Ecto neural progenitor cell (in vitro differentiated cells): ENCODE measurements around the gene ANLN.
"Not testable (repeated sequence)": the region's sequence is repeated elsewhere in the genome, so short reads cannot be mapped to it uniquely, and the experiment has no call there.

Source experiments
- DNase-seq: peaks from one replicate; pipeline ENCODE4 v3.0.0-alpha.2; 2018; ENCODE audit warnings: low spot score

The ANLN gene

GRCh38 chr7:36409180-36409579 lies 19.5 kb downstream of the ANLN start:
- no peak for DNase-seq

- no peak for DNase-seq
Observed at GRCh38 chr7:36415144-36415543, 25.5 kb downstream of the ANLN start.

DNA sequence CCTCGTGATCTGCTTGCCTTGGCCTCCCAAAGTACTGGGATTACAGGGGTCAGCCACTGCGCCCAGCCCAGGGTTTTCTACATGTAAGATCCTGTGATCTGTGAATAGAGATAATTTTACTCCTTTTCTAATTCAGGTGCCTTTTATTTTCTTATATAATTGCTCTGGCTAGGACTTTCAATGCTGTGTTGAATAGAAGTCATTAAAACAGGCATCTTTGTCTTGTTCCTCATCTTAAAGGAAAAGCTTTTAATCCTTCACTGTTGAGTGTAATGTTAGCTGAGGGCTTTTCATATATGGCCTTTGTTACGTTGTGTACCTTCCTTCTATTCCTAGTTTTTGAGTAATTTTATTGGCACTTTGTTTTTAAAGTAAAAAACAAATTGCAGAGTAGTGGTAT lies 26.6 kb downstream of the ANLN start:
- no peak for DNase-seq

DNA sequence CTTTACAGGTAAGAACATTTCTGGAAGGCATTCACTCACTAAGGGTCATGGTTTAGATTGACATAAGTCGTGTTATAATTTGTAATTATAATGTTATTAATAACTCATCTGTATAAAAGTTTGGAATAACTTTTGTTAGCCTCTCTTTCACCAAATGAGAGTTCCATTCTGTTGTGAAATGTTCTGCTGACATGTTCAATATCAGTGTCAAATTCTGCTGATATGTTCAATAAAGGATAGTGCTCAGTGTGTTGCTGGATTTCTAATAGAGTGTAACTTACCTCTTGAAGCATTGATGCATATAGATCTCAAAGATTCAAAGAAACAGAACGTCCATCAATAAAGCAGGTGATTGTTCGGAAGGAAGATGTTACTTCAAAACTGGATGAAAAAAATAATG lies 30.6 kb downstream of the ANLN start:
- no peak for DNase-seq

DNA sequence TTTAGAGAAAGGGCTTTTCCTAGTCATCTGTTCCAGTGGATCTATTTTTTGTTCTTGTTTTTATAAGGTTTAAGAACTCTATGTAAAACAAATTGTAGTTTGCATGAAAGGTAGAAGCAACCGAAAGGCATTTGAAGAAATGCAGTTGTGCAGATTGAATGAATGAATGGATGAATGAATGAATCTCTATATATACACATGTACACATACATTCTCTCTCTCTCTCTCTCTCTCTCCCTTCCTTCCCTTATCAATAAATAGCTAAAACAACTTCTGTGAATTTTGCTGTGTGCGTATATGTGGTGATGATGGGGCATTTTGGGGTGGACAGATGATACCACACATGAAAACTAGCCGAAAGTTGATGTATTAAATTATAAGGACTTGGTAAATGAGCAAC lies 32.4 kb downstream of the ANLN start:
- no peak for DNase-seq

DNA sequence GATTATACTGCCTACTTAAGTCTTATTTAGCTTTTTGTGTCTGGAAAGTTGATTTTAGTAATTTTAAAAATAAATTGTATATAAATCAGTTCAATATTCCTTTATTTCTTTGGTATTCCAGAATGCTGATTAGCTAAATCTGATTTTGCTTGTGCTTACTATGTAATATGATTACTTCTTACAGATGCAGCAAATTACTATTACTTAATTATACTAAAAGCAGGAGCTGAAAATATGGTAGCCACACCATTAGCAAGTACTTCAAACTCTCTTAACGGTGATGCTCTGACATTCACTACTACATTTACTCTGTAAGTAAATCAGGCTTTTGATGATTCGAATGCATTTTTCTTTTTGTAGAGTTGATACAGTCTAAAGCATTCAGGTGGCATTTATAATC lies 34.0 kb downstream of the ANLN start:
- DNase-seq: no peak

DNA sequence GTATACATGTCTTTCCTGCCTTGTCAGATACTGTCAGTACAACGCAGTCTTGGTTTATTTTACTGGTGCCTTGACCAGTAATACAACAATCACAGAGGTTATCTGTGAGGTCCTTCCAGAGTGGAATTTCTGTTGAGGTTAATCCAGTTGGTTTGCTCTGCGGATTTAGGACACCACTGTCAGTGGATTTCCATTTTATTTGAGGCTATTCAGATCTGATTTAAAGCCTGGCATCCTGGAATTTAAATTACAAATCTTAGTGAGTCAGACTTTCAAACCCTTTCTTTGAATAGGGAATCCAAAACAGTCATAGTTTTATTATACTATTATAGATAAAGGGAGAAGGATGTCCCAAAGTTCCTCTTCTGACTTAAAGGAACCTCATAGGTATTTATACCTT lies 40.5 kb downstream of the ANLN start:
- no peak for DNase-seq

- DNase-seq: no peak
Observed at GRCh38 chr7:36430881-36431280, 41.2 kb downstream of the ANLN start.

DNA sequence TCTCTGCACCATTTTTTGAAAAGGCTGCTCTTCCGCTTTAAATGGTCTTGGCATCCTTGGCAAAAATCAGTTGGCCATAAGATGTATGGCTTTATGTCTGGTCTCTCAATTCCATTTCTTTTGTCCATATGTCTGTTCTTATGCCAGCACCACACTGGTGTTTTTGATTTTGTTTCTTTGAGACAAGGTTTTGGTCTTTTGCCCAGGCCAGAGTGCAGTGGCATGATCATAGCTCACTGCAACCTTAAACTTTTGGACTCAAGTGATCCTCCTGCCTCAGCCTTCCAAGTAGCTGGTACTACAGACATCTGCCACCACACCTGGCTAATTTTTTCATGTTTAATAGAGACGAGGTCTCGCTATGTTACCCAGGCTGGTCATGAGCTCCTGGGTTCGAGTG lies 48.5 kb downstream of the ANLN start:
- no peak for DNase-seq

- no peak for DNase-seq
Observed at GRCh38 chr7:36439624-36440023, 50.0 kb downstream of the ANLN start.

- DNase-seq: no peak
Observed at GRCh38 chr7:36440880-36441279, 51.2 kb downstream of the ANLN start.

- DNase-seq: no peak
Observed at GRCh38 chr7:36441344-36442022, 51.8 kb downstream of the ANLN start.

GRCh38 chr7:36448781-36449379 lies 59.2 kb downstream of the ANLN start:
- DNase-seq: no peak

DNA sequence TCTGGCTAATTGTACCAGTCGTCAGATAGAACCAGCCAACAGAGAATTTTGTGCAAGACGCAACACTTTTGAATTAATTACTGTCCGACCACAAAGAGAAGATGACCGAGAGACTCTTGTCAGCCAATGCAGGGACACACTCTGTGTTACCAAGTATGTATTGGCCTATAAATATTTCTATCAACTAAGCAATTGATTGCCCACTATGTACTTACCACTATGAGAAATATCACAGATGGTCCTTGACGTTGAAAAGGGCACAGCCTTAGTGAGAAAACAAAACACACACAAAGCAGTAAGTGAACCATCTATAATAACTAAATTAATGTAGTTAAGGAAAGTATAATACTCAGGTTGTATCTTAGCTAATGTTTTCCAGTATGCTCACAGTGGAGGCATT lies 60.0 kb downstream of the ANLN start:
- DNase-seq: no peak

GRCh38 chr7:36453769-36454168 lies 64.1 kb downstream of the ANLN start:
- no peak for DNase-seq

DNA sequence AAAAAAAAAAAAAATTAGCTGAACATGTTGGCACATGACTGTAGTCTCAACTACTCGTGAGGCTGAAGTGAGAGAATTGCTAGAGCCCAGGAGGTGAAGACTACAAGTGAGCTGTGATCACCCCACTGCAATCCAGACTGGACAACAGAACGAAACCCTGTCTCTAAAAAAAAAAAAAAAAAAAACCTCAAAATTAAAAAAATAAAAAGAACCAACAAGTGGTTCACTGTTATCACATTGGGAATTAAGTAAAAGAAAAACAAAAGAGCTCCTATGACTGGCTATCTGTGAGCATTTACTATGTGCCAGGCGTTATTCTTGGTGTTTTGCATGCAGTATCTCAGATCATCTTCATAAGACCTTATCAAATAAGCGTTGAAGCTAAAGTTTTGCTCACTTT lies 66.0 kb downstream of the ANLN start:
- DNase-seq: no peak

DNA sequence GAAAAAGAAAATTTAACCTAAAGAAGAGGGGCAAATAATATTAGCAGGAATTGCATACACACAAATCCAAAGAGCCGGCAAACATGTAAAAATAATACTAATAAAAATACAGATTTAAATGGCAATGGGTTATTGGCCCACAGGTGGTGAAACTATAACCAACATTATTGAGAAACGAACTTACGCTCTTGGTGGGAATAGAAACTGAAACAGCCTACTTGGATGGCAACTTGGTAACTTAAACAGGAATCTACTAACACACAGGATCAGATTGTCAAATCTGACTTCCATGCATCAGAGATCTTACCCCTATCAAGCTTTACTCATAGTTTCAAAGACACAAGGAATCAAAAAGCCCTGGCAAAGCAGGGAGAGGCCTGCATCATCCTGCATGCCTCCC lies 66.5 kb downstream of the ANLN start:
- DNase-seq: no peak

GRCh38 chr7:36456548-36456947 lies 66.9 kb downstream of the ANLN start:
- DNase-seq: no peak

GRCh38 chr7:36459236-36459960 lies 69.7 kb downstream of the ANLN start:
- no peak for DNase-seq

GRCh38 chr7:36460811-36461429 lies 71.3 kb downstream of the ANLN start:
- no peak for DNase-seq

- DNase-seq: no peak
Observed at GRCh38 chr7:36462551-36463137, 73.0 kb downstream of the ANLN start.

DNA sequence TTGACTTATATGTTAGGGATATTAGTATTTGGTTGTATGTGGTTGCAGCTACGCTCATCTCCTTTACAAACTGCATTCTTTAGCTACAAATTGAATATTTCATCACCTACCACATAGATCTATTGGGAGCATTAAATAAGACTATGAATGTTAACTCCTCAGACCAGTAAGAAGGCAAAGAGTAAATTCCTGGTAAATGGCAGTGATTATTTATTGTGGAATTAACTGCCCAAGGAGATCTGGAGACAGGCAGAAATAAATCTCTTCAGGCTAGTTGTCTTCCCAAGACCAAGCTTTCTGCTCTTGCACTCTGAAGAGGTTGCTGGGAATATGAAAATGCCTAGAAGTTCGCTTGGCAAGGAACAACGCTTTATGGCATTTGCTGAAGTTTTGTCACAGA lies 74.6 kb downstream of the ANLN start:
- DNase-seq: no peak

- not testable (repeated sequence) for DNase-seq
Observed at GRCh38 chr7:36466001-36466400, 76.3 kb downstream of the ANLN start.
